Measurements from ENCODE around the gene MYOF. TPM values are rescaled to one million over a fixed set of nuclear protein-coding genes. Genes with fewer than 3 reads are reported as not detected.

Gene MYOF
- total RNA-seq, 1 experiment from 2014 or later = 376 TPM

DNA sequence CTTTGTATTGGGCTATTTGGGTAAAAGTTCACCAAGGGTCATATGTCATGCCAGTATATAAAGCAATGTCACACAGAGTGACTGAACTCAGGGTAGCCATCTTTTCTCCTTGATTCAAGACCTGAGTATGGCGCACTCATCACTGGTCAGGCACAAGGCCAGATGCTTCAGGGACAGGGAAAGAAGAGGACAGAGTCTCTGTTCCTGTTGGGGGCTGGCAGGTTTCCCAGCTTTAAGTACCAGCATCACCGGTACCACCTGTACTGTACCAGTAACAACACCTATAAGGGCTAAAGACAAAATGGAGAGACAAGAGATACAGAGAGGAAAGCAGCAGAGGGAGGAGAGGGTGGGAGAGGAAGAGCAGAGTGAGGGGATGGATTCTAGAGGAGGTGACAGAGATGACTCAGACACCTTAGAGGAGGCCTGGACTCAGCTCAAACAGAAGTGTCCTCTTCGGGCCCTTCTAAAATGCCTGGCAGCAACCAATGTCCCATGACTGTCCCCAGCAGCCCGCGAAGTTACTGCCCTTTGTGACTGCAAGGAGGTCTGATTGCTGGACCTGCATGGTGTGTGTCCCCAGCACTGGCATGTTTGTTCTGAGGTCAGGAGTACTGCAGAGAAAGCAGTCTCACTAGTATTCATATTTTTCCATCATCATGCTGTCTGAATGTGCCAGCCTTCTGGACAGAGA, 191.3 kb downstream of the MYOF start:
- H3K9me3 ChIP-seq (ENCODE audit: control insufficient read depth, insufficient read depth, low read depth, low read length) = no peaks in the 10 kb centered on the region
- H3K4me1 ChIP-seq (ENCODE audit: control insufficient read depth, insufficient read depth, low read length) = 0 out of 2 replicates have a peak, but pooled peaks cover 9% of the 10 kb centered on the region
- H3K4me3 ChIP-seq (ENCODE audit: low read depth in 2 of 2, low read length in 2 of 2) = no peak overlapping the region
- ChIA-PET CTCF (interaction anchor here (0.5 to 1.4 kb wide), 2 partner anchors 175 to 209 kb away, joined by 4 to 5 read pairs; no protein-coding TSS in a partner anchor), POLR2A (interaction anchor here (0.5 kb wide), 1 partner anchor 176 kb away, joined by 6 read pairs; no protein-coding TSS in a partner anchor)
- DNase-seq (ENCODE audit: low read depth, low spot score) (no peak), ATAC-seq (no peak; the same call in 1 of the 2 replicates)
- TF ChIP-seq, protein P1, sequence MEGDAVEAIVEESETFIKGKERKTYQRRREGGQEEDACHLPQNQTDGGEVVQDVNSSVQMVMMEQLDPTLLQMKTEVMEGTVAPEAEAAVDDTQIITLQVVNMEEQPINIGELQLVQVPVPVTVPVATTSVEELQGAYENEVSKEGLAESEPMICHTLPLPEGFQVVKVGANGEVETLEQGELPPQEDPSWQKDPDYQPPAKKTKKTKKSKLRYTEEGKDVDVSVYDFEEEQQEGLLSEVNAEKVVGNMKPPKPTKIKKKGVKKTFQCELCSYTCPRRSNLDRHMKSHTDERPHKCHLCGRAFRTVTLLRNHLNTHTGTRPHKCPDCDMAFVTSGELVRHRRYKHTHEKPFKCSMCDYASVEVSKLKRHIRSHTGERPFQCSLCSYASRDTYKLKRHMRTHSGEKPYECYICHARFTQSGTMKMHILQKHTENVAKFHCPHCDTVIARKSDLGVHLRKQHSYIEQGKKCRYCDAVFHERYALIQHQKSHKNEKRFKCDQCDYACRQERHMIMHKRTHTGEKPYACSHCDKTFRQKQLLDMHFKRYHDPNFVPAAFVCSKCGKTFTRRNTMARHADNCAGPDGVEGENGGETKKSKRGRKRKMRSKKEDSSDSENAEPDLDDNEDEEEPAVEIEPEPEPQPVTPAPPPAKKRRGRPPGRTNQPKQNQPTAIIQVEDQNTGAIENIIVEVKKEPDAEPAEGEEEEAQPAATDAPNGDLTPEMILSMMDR (IDR thresholded peaks at IDR 0.05) = no peak
- TF ChIP-seq POLR2AphosphoS5 (IDR thresholded peaks at IDR 0.05; ENCODE audit: low read depth, low read length) = no peak
- no peak for TF ChIP-seq SIN3A (IDR thresholded peaks at IDR 0.05; ENCODE audit: borderline replicate concordance, insufficient read depth, low read depth, low read length)
- no peak for TF ChIP-seq TCF7L2 (IDR thresholded peaks at IDR 0.05; ENCODE audit: low read depth, low read length)
- TF ChIP-seq, protein P2, sequence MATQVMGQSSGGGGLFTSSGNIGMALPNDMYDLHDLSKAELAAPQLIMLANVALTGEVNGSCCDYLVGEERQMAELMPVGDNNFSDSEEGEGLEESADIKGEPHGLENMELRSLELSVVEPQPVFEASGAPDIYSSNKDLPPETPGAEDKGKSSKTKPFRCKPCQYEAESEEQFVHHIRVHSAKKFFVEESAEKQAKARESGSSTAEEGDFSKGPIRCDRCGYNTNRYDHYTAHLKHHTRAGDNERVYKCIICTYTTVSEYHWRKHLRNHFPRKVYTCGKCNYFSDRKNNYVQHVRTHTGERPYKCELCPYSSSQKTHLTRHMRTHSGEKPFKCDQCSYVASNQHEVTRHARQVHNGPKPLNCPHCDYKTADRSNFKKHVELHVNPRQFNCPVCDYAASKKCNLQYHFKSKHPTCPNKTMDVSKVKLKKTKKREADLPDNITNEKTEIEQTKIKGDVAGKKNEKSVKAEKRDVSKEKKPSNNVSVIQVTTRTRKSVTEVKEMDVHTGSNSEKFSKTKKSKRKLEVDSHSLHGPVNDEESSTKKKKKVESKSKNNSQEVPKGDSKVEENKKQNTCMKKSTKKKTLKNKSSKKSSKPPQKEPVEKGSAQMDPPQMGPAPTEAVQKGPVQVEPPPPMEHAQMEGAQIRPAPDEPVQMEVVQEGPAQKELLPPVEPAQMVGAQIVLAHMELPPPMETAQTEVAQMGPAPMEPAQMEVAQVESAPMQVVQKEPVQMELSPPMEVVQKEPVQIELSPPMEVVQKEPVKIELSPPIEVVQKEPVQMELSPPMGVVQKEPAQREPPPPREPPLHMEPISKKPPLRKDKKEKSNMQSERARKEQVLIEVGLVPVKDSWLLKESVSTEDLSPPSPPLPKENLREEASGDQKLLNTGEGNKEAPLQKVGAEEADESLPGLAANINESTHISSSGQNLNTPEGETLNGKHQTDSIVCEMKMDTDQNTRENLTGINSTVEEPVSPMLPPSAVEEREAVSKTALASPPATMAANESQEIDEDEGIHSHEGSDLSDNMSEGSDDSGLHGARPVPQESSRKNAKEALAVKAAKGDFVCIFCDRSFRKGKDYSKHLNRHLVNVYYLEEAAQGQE (IDR thresholded peaks at IDR 0.05; ENCODE audit: insufficient read depth in 1 of 2, low read depth in 2 of 2, low read length in 1 of 2) = no peak
- BruUV-seq (replicated peaks) = no TSS peak
- no peak overlapping the region for H3K27ac ChIP-seq (ENCODE audit: low read length)
- no peaks in the 10 kb centered on the region for H3K36me3 ChIP-seq (ENCODE audit: control insufficient read depth, insufficient read depth, low read length)
- no peaks in the 10 kb centered on the region for H3K27me3 ChIP-seq (ENCODE audit: control insufficient read depth, insufficient read depth, low read length)
- in situ Hi-C loops (cut with HindIII; ENCODE audit: low pct_unique_long_range_greater_than_20kb, low sequenced_read_pairs) = no loop called here
- intact Hi-C loops (cut with micrococcal nuclease; ENCODE audit: unreplicated experiment) = no loop called here

DNA sequence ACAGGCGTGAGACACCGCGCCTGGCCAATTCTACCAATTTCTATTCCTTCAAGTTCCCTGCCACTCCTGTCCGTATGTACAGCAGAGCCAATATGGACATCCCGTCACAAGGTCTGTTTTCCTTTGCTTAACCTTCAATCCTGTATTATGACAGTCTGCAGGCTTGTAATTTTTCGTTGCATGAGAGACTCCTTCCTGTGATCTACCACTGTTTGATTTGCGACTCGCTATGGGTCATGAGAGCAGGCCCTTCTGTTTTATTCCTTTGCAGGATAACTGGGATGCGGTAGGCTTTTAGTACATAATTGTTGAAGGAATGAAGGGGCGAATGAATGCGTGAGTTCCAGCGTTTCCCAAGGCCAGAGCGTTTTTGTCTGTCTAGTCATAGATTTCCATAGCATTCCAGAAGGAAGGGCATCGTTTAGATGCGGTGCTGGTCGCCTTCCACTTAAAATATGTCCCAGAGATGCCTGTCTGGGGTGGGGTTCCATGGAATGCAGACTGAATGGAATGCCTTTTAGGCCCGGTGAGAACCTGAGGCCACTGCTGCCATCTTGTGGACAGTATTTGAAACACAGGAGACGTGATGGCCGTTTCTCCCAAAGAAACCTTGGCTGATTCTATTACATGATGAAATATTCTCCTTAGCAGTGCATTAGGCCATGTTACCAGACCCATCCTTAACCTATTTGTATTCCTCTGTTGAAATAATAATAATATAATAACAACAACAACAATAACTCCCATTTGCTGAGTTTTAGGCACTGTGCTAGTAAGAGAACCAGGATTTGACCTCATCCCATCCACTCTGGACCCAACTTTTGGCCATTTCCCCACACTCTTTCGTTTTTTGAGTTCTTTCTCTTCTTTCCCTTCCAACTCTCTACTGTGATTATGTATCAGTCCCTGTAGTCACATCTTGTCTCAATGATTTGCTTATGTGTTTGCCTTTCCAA, 193.2 kb downstream of the MYOF start:
- Histone ChIP-seq H3K27ac (ENCODE audit: low read length) (peak overlapping the region; percentile 73; the same call in 1 of the 2 replicates), H3K36me3 (ENCODE audit: control insufficient read depth, insufficient read depth, low read length) (no peaks in the 10 kb centered on the region), H3K27me3 (ENCODE audit: control insufficient read depth, insufficient read depth, low read length) (no peaks in the 10 kb centered on the region), H3K4me1 (ENCODE audit: control insufficient read depth, insufficient read depth, low read length) (0 out of 2 replicates have a peak, but pooled peaks cover 9% of the 10 kb centered on the region), H3K4me3 (ENCODE audit: low read depth in 2 of 2, low read length in 2 of 2) (no peak overlapping the region), H3K9me3 (ENCODE audit: control insufficient read depth, insufficient read depth, low read depth, low read length) (no peaks in the 10 kb centered on the region)
- no TSS peak for BruUV-seq (replicated peaks)
- ChIA-PET POLR2A (no interaction called here), CTCF (interaction anchor here (0.7 to 1.4 kb wide), 3 partner anchors 173 to 210 kb away, joined by 3 to 5 read pairs (median 4); no protein-coding TSS in a partner anchor)
- intact Hi-C loops (cut with micrococcal nuclease; ENCODE audit: unreplicated experiment) (loop anchor here (2.0 to 10.0 kb wide), 3 partner anchors 174 to 397 kb away; no protein-coding TSS in a partner anchor), in situ Hi-C loops (cut with HindIII; ENCODE audit: low pct_unique_long_range_greater_than_20kb, low sequenced_read_pairs) (no loop called here)
- TF ChIP-seq, protein P1 (IDR thresholded peaks at IDR 0.05) = peak; percentile 92
- TF ChIP-seq POLR2AphosphoS5 (IDR thresholded peaks at IDR 0.05; ENCODE audit: low read depth, low read length) = no peak
- peak; percentile 85 for ATAC-seq
- DNase-seq (ENCODE audit: low read depth, low spot score) = peak; percentile 60
